Spleen (tissue), 7 donors: Measurements from ENCODE around the gene C2orf49.

Experiments
- POLR2A ChIP-seq, 3 donors: fragments of 450-650 bp; IDR thresholded peaks; one replicate each; pipeline ENCODE4 v1.5.1; 2017; ENCODE audit warnings: antibody characterized with exemption in 3 of 3, mild to moderate bottlenecking in 1 of 3
- POLR2AphosphoS5 ChIP-seq, 3 donors: sonication (generic); formaldehyde crosslinking; IDR thresholded peaks; one replicate each; pipeline ENCODE4 v1.5.1; 2017; ENCODE audit warnings: antibody characterized with exemption in 3 of 3
- TF ChIP-seq, protein P1 (sequence below), 11 experiments: fragments of 200-600 bp in 7 of 11; fragments of 450-650 bp in 4 of 11; sonication (generic) in 4 of 11; IDR thresholded peaks in 8 of 11; conservative IDR thresholded peaks in 3 of 11; 1 replicate in 7 of 11; 2 replicates in 4 of 11; pipeline versions ENCODE4 v1.4.0 to v1.8.0; 2016 to 2021; ENCODE audit warnings: antibody characterized with exemption in 11 of 11, inconsistent platforms in 4 of 11, mild to moderate bottlenecking in 1 of 11
- donor health status: DM: no; HTN: no; CAD: no; lungs with moderate emphysema.
- donor health status: DM: no; HTN: no; CAD: no.
- donor health status: DM: no; HTN: no; CAD: no.

DNA sequence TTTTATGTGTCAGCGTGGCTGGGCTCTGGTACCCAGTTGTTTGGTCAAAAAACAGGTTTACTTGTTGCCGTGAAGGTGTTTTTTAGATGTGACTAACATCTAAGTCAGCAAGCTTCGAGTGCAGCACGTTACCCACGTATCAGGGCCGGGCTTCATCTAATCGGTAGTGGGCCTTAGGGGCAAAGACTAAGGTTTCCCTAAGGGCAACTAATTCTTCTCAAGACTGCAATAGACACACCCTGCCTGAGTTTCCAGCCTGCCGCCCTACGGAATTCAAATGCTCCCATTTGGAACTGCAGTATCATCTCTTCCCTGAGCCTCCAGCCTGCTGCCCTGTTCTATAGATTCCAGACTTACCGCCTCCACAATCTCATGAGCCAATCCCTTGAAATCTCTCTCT is 33.8 kb downstream of the C2orf49 start:
- TF ChIP-seq, protein P1, sequence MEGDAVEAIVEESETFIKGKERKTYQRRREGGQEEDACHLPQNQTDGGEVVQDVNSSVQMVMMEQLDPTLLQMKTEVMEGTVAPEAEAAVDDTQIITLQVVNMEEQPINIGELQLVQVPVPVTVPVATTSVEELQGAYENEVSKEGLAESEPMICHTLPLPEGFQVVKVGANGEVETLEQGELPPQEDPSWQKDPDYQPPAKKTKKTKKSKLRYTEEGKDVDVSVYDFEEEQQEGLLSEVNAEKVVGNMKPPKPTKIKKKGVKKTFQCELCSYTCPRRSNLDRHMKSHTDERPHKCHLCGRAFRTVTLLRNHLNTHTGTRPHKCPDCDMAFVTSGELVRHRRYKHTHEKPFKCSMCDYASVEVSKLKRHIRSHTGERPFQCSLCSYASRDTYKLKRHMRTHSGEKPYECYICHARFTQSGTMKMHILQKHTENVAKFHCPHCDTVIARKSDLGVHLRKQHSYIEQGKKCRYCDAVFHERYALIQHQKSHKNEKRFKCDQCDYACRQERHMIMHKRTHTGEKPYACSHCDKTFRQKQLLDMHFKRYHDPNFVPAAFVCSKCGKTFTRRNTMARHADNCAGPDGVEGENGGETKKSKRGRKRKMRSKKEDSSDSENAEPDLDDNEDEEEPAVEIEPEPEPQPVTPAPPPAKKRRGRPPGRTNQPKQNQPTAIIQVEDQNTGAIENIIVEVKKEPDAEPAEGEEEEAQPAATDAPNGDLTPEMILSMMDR (IDR thresholded peaks at IDR 0.05 in 8 of 11, conservative IDR thresholded peaks at IDR 0.05 in 3 of 11): no peak
- TF ChIP-seq POLR2A (IDR thresholded peaks at IDR 0.05): no peak
- TF ChIP-seq POLR2AphosphoS5 (IDR thresholded peaks at IDR 0.05): no peak
